ENCODE results near the gene FAM135A. TPM values are rescaled to one million over a fixed set of nuclear protein-coding genes. Genes with fewer than 3 reads are reported as not detected.
"Not testable (repeated sequence)": the region's sequence is repeated elsewhere in the genome, so short reads cannot be mapped to it uniquely, and the experiment has no call there.

The FAM135A gene
- total and polyA plus RNA-seq, 5 donors from 2014 or later, result 3.1 to 10.1 (median 3.8) TPM

DNA sequence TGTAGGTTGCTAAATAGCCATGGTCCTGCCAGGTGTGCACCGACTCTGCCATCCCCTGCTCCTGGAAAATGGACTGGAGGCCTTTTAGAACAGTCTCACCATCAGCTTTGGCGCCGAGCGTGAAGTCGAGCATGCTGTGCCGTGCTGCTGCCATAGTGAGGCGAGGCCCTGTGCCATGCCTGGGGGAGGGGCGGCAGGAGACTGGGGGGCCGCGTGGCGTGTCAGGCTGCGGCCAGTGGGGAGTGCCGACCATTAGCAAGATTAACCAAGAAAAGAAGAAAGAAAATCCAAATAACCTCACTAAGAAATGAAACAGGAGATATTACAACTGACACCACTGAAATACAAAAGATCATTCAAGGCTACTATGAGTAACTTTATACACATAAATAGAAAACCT, 195.9 kb downstream of the FAM135A start:
- not testable (repeated sequence) for H3K27ac ChIP-seq (ENCODE audit: insufficient read depth, low read length, poor library complexity, severe bottlenecking); H3K4me3 Mint-ChIP-seq; H3K36me3 ChIP-seq (ENCODE audit: control insufficient read depth, insufficient read depth, low read length); H3K9me3 Mint-ChIP-seq; ATAC-seq (ENCODE audit: low read depth in 2 of 2); H3K27me3 ChIP-seq (ENCODE audit: control insufficient read depth, insufficient read depth, low read length); H3K4me3 ChIP-seq (ENCODE audit: low read depth, low read length); H3K9me3 ChIP-seq (ENCODE audit: control insufficient read depth in 2 of 2, low read length in 2 of 2); H3K4me1 ChIP-seq (ENCODE audit: control insufficient read depth, insufficient read depth, low read length, poor library complexity, severe bottlenecking); H3K4me1 Mint-ChIP-seq; H3K27me3 Mint-ChIP-seq; H3K27ac Mint-ChIP-seq; H3K36me3 Mint-ChIP-seq; DNase-seq

Other genes with a start within 250 kb of the FAM135A start
- gene COL9A1, start 110.4 kb upstream of the FAM135A start, total RNA-seq, result not detected
- not detected for gene COL9A1, start 110.4 kb upstream of the FAM135A start, polyA plus RNA-seq
- gene SDHAF4, start 153.4 kb downstream of the FAM135A start, total RNA-seq, result 7.0 TPM
- 1 to 10 TPM; 7.1 to 8.1 (median 7.4) TPM for gene SDHAF4, start 153.4 kb downstream of the FAM135A start, polyA plus RNA-seq

Measured in CD4-positive, CD25-positive, alpha-beta regulatory T cell (primary cell).